Measurements from ENCODE around the gene EDA.
"Not testable (repeated sequence)": the region's sequence is repeated elsewhere in the genome, so short reads cannot be mapped to it uniquely, and the experiment has no call there.

The EDA gene

DNA sequence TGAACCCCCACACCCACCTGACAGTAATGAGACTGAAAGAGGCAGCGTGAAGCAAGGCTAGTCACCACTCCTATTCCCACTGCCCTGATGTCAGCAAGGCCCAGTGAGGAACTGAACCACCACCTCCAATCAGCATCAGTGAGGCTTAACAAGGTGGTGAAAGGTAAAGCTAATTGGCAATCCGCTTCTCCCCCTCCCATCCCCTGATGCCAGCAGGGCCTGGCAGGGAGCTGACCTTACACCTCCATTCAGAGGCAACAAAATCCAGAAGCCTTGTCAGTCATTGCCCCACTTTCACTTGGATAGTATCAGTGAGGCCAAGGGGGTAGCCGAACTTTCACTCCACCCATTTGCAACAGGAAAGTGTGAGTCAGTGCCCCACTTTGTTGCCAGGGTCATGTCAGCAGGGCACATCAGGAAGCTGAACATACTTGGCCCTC, 373.1 kb downstream of the EDA start:
- 92 to 100% methylated on average over 2 to 3 of the region's 3 CpGs for WGBS, 2 experiments
- no peaks in the 10 kb centered on the region for H3K36me3 ChIP-seq (ENCODE audit: control insufficient read depth, insufficient read depth, low read length)
- no peak overlapping the region for H3K4me3 ChIP-seq (ENCODE audit: insufficient read depth, low read depth, low read length)
- H3K9me3 ChIP-seq (ENCODE audit: control insufficient read depth, low read length) = no peaks in the 10 kb centered on the region
- no peak overlapping the region for H3K27ac ChIP-seq (ENCODE audit: insufficient read depth, low read depth, low read length, poor library complexity, severe bottlenecking)
- H3K4me1 ChIP-seq (ENCODE audit: control insufficient read depth, insufficient read depth, low read length) = no peaks in the 10 kb centered on the region
- H3K27me3 ChIP-seq (ENCODE audit: control insufficient read depth, insufficient read depth, low read length, poor library complexity, severe bottlenecking) = no peaks in the 10 kb centered on the region

DNA sequence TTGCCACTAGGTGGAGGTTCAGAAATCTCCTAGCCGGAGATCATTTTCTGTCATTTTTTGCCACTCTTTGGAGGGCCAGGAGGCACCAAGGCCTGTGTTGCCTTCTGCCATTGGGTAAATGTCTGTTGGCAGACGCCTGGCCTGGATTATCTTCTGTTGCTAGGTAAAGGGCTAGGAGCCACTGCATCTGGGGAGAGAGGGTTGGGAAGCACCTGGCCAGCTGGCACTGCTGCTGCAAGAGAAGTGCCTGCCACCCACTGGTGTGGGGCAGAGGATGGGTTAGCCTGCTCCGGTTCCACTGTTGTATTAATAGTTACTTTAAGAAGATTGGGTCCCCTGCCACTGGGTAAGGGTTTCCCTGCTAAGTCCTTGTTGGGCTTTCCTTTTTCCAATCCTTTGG, 375.8 kb downstream of the EDA start:
- Histone ChIP-seq H3K27ac (ENCODE audit: insufficient read depth, low read depth, low read length, poor library complexity, severe bottlenecking) (no peak overlapping the region), H3K36me3 (ENCODE audit: control insufficient read depth, insufficient read depth, low read length) (no peaks in the 10 kb centered on the region), H3K4me1 (ENCODE audit: control insufficient read depth, insufficient read depth, low read length) (no peaks in the 10 kb centered on the region), H3K4me3 (ENCODE audit: insufficient read depth, low read depth, low read length) (no peak overlapping the region), H3K9me3 (ENCODE audit: control insufficient read depth, low read length) (no peaks in the 10 kb centered on the region), H3K27me3 (ENCODE audit: control insufficient read depth, insufficient read depth, low read length, poor library complexity, severe bottlenecking) (no peaks in the 10 kb centered on the region)
- WGBS, 2 experiments = 95 to 96% methylated on average over 3 of the region's 3 CpGs

GRCh38 chrX:69993494-69993893, 377.6 kb downstream of the EDA start:
- no peaks in the 10 kb centered on the region for H3K9me3 ChIP-seq (ENCODE audit: control insufficient read depth, low read length)
- no peak overlapping the region for H3K4me3 ChIP-seq (ENCODE audit: insufficient read depth, low read depth, low read length)
- H3K27me3 ChIP-seq (ENCODE audit: control insufficient read depth, insufficient read depth, low read length, poor library complexity, severe bottlenecking) = no peaks in the 10 kb centered on the region
- no peaks in the 10 kb centered on the region for H3K36me3 ChIP-seq (ENCODE audit: control insufficient read depth, insufficient read depth, low read length)
- no peak overlapping the region for H3K27ac ChIP-seq (ENCODE audit: insufficient read depth, low read depth, low read length, poor library complexity, severe bottlenecking)
- no peaks in the 10 kb centered on the region for H3K4me1 ChIP-seq (ENCODE audit: control insufficient read depth, insufficient read depth, low read length)

GRCh38 chrX:69995362-69996112, 379.6 kb downstream of the EDA start:
- no peak overlapping the region for H3K4me3 ChIP-seq (ENCODE audit: insufficient read depth, low read depth, low read length)
- no peaks in the 10 kb centered on the region for H3K36me3 ChIP-seq (ENCODE audit: control insufficient read depth, insufficient read depth, low read length)
- H3K27ac ChIP-seq (ENCODE audit: insufficient read depth, low read depth, low read length, poor library complexity, severe bottlenecking) = no peak overlapping the region
- H3K9me3 ChIP-seq (ENCODE audit: control insufficient read depth, low read length) = no peaks in the 10 kb centered on the region
- H3K4me1 ChIP-seq (ENCODE audit: control insufficient read depth, insufficient read depth, low read length) = no peaks in the 10 kb centered on the region
- H3K27me3 ChIP-seq (ENCODE audit: control insufficient read depth, insufficient read depth, low read length, poor library complexity, severe bottlenecking) = no peaks in the 10 kb centered on the region
- 96 to 100% methylated on average over 1 to 2 of the region's 2 CpGs for WGBS, 2 experiments

DNA sequence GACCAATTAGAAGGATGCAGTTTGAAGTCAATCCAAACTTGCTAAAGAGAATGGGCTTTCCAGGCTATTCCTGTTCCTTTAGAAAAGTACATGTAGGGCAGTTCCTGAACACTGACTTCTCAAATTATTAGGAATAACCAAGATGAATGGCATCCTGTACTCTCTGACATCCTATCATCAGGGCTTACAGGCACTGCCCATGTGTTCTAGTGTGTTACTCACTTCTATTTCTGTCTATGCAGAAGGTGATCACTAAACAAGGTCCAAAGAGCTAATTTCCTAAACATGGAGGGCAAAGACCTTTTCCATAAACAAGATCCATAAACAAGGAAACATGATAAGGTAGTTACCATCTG, 380.2 kb downstream of the EDA start:
- H3K27ac ChIP-seq (ENCODE audit: insufficient read depth, low read depth, low read length, poor library complexity, severe bottlenecking) = no peak overlapping the region
- no peaks in the 10 kb centered on the region for H3K9me3 ChIP-seq (ENCODE audit: control insufficient read depth, low read length)
- H3K27me3 ChIP-seq (ENCODE audit: control insufficient read depth, insufficient read depth, low read length, poor library complexity, severe bottlenecking) = no peaks in the 10 kb centered on the region
- H3K36me3 ChIP-seq (ENCODE audit: control insufficient read depth, insufficient read depth, low read length) = no peaks in the 10 kb centered on the region
- no peaks in the 10 kb centered on the region for H3K4me1 ChIP-seq (ENCODE audit: control insufficient read depth, insufficient read depth, low read length)
- no peak overlapping the region for H3K4me3 ChIP-seq (ENCODE audit: insufficient read depth, low read depth, low read length)

- H3K4me1 ChIP-seq (ENCODE audit: control insufficient read depth, insufficient read depth, low read length); H3K27ac ChIP-seq (ENCODE audit: insufficient read depth, low read depth, low read length, poor library complexity, severe bottlenecking); H3K4me3 ChIP-seq (ENCODE audit: insufficient read depth, low read depth, low read length); H3K9me3 ChIP-seq (ENCODE audit: control insufficient read depth, low read length); H3K27me3 ChIP-seq (ENCODE audit: control insufficient read depth, insufficient read depth, low read length, poor library complexity, severe bottlenecking); H3K36me3 ChIP-seq (ENCODE audit: control insufficient read depth, insufficient read depth, low read length): not testable (repeated sequence)
These were observed 382.4 kb downstream of the EDA start for GRCh38 chrX:69998299-69998698.

GRCh38 chrX:70001269-70001668, 385.4 kb downstream of the EDA start:
- Histone ChIP-seq H3K9me3 (ENCODE audit: control insufficient read depth, low read length) (no peaks in the 10 kb centered on the region), H3K4me1 (ENCODE audit: control insufficient read depth, insufficient read depth, low read length) (no peaks in the 10 kb centered on the region), H3K4me3 (ENCODE audit: insufficient read depth, low read depth, low read length) (no peak overlapping the region), H3K36me3 (ENCODE audit: control insufficient read depth, insufficient read depth, low read length) (no peaks in the 10 kb centered on the region), H3K27ac (ENCODE audit: insufficient read depth, low read depth, low read length, poor library complexity, severe bottlenecking) (no peak overlapping the region), H3K27me3 (ENCODE audit: control insufficient read depth, insufficient read depth, low read length, poor library complexity, severe bottlenecking) (no peaks in the 10 kb centered on the region)
- WGBS, 2 experiments = 90 to 100% methylated on average over 1 to 2 of the region's 2 CpGs

GRCh38 chrX:70001708-70002341, 385.9 kb downstream of the EDA start:
- Histone ChIP-seq H3K27ac (ENCODE audit: insufficient read depth, low read depth, low read length, poor library complexity, severe bottlenecking) (no peak overlapping the region), H3K27me3 (ENCODE audit: control insufficient read depth, insufficient read depth, low read length, poor library complexity, severe bottlenecking) (no peaks in the 10 kb centered on the region), H3K4me1 (ENCODE audit: control insufficient read depth, insufficient read depth, low read length) (no peaks in the 10 kb centered on the region), H3K36me3 (ENCODE audit: control insufficient read depth, insufficient read depth, low read length) (no peaks in the 10 kb centered on the region), H3K4me3 (ENCODE audit: insufficient read depth, low read depth, low read length) (no peak overlapping the region), H3K9me3 (ENCODE audit: control insufficient read depth, low read length) (no peaks in the 10 kb centered on the region)
- WGBS, 2 experiments = 94 to 95% methylated on average over 3 of the region's 3 CpGs

- H3K9me3 ChIP-seq (ENCODE audit: control insufficient read depth, low read length) = no peaks in the 10 kb centered on the region
- no peaks in the 10 kb centered on the region for H3K36me3 ChIP-seq (ENCODE audit: control insufficient read depth, insufficient read depth, low read length)
- H3K27me3 ChIP-seq (ENCODE audit: control insufficient read depth, insufficient read depth, low read length, poor library complexity, severe bottlenecking) = no peaks in the 10 kb centered on the region
- H3K4me3 ChIP-seq (ENCODE audit: insufficient read depth, low read depth, low read length) = no peak overlapping the region
- H3K27ac ChIP-seq (ENCODE audit: insufficient read depth, low read depth, low read length, poor library complexity, severe bottlenecking) = no peak overlapping the region
- H3K4me1 ChIP-seq (ENCODE audit: control insufficient read depth, insufficient read depth, low read length) = no peaks in the 10 kb centered on the region
These were observed 392.0 kb downstream of the EDA start for GRCh38 chrX:70007946-70008345.

DNA sequence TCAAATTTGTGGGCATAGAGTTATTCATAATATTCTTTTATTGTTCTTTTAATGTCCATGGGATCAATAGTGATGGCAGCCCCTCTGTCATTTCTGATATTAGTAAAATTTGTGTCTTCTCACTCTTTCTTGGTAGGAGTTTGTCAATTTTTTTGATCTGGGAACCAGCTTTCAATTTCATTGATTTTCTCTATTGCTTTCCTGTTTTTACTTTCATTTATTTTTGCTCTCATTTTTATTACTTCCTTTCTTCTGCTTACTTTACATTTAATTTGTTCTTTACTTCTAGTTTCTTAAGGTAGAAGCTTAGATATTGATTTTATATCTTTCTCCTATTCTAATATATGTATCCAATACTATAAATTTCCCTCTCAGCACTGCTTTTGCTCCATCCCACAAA, 393.1 kb downstream of the EDA start:
- no peaks in the 10 kb centered on the region for H3K27me3 ChIP-seq (ENCODE audit: control insufficient read depth, insufficient read depth, low read length, poor library complexity, severe bottlenecking)
- H3K4me1 ChIP-seq (ENCODE audit: control insufficient read depth, insufficient read depth, low read length) = no peaks in the 10 kb centered on the region
- H3K27ac ChIP-seq (ENCODE audit: insufficient read depth, low read depth, low read length, poor library complexity, severe bottlenecking) = no peak overlapping the region
- H3K4me3 ChIP-seq (ENCODE audit: insufficient read depth, low read depth, low read length) = no peak overlapping the region
- H3K9me3 ChIP-seq (ENCODE audit: control insufficient read depth, low read length) = no peaks in the 10 kb centered on the region
- H3K36me3 ChIP-seq (ENCODE audit: control insufficient read depth, insufficient read depth, low read length) = no peaks in the 10 kb centered on the region

DNA sequence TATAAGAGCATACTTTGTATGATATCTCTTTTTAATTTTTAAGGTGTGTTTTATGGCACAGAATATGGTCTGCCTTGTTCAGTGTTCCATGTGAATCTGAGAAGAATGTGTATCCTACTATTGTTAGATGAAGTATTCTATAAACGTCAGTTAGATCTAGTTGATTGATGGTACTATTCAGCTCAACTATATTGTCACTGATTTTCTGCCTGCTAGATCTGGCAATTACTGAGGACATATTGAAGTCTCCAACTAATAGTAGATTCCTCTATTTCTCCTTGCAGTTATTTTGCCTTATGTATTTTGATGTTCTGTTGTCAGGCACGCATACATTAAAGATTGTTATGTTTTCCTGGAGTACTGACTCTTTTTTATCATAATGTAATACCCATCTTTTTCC, 394.1 kb downstream of the EDA start:
- WGBS, 2 experiments = 100% methylated on average over 1 of the region's 2 CpGs; no CpG with 5 or more reads in 1 of the 2 experiments
- H3K4me3 ChIP-seq (ENCODE audit: insufficient read depth, low read depth, low read length) = no peak overlapping the region
- no peaks in the 10 kb centered on the region for H3K4me1 ChIP-seq (ENCODE audit: control insufficient read depth, insufficient read depth, low read length)
- H3K36me3 ChIP-seq (ENCODE audit: control insufficient read depth, insufficient read depth, low read length) = no peaks in the 10 kb centered on the region
- no peak overlapping the region for H3K27ac ChIP-seq (ENCODE audit: insufficient read depth, low read depth, low read length, poor library complexity, severe bottlenecking)
- H3K9me3 ChIP-seq (ENCODE audit: control insufficient read depth, low read length) = no peaks in the 10 kb centered on the region
- H3K27me3 ChIP-seq (ENCODE audit: control insufficient read depth, insufficient read depth, low read length, poor library complexity, severe bottlenecking) = no peaks in the 10 kb centered on the region

Data from ectodermal cell (in vitro differentiated cells).